Peyer's patch (tissue), 4 donors: ENCODE measurements around the gene DIS3L.

Experiments used
- CTCF ChIP-seq, 6 experiments: fragments of 450-650 bp in 4 of 6; fragments of 200-600 bp in 2 of 6; sonication (generic) in 1 of 6; IDR thresholded peaks; one replicate each; pipeline ENCODE4 v1.5.1; 2017 to 2019; ENCODE audit warnings: antibody characterized with exemption in 6 of 6, mild to moderate bottlenecking in 3 of 6, moderate library complexity in 1 of 6
- POLR2A ChIP-seq, 2 donors: fragments of 450-650 bp; IDR thresholded peaks; one replicate each; pipeline ENCODE4 v1.5.1; 2017; ENCODE audit warnings: antibody characterized with exemption in 2 of 2, mild to moderate bottlenecking in 2 of 2, moderate library complexity in 2 of 2

GRCh38 chr15:66278671-66279070 is 14.7 kb upstream of the DIS3L start:
- TF ChIP-seq CTCF (IDR thresholded peaks at IDR 0.05), result no peak
- no peak for TF ChIP-seq POLR2A (IDR thresholded peaks at IDR 0.05)
